CD14-positive monocyte (primary cell): ENCODE data around the gene UBA1. TPM values are rescaled to one million over a fixed set of nuclear protein-coding genes. Genes with fewer than 3 reads are reported as not detected.
A peak's percentile ranks its signal among the peaks of the same experiment; 100 is the strongest.

ENCODE experiments used
- DNase-seq, 3 donors: peaks; one replicate each; pipeline ENCODE4 v3.0.0-alpha.2; 2011 to 2022
- H2AFZ ChIP-seq: 2 replicates; pipeline ENCODE4 v1.6.0; 2012; ENCODE audit warnings: mild to moderate bottlenecking, low read depth, low read length, inconsistent platforms; ENCODE audit not compliant: insufficient read depth, poor library complexity, severe bottlenecking
- H3K27ac ChIP-seq, 2 donors: 1 replicate in 1 of 2; 2 replicates in 1 of 2; pipeline ENCODE4 v1.5.1; 2012 to 2013; ENCODE audit warnings: low read length in 2 of 2, control low read depth in 1 of 2, inconsistent platforms in 1 of 2, low read depth in 1 of 2, mild to moderate bottlenecking in 1 of 2
- H3K27me3 ChIP-seq, 2 donors: one replicate each; pipeline versions ENCODE4 v1.6.0 to v1.6.1; 2011 to 2013; ENCODE audit warnings: low read length in 2 of 2; ENCODE audit not compliant: control insufficient read depth in 2 of 2, insufficient read depth in 2 of 2
- H3K36me3 ChIP-seq, 2 donors: replicated peaks in 1 of 2; 1 replicate in 1 of 2; 2 replicates in 1 of 2; pipeline versions ENCODE4 v1.5.1 to v1.6.1; 2012 to 2013; ENCODE audit warnings: low read length in 2 of 2, control low read depth in 1 of 2, inconsistent platforms in 1 of 2, mild to moderate bottlenecking in 1 of 2; ENCODE audit not compliant: insufficient read depth in 2 of 2, control insufficient read depth in 1 of 2
- H3K4me1 ChIP-seq, 2 donors: 1 replicate in 1 of 2; 2 replicates in 1 of 2; pipeline versions ENCODE4 v1.5.1 to v1.6.1; 2012 to 2013; ENCODE audit warnings: low read length in 2 of 2, control low read depth in 1 of 2, inconsistent platforms in 1 of 2, mild to moderate bottlenecking in 1 of 2, moderate library complexity in 1 of 2; ENCODE audit not compliant: insufficient read depth in 2 of 2, control insufficient read depth in 1 of 2
- H3K4me2 ChIP-seq: replicated peaks from 2 replicates; pipeline ENCODE3; 2012; ENCODE audit warnings: low read length, moderate library complexity, mild to moderate bottlenecking; ENCODE audit not compliant: poor library complexity, severe bottlenecking; ENCODE audit errors: extremely low read depth
- H3K4me3 ChIP-seq, 3 experiments: fragments of 200-600 bp in 1 of 3; sonication (generic) in 1 of 3; replicated peaks in 1 of 3; 1 replicate in 2 of 3; 2 replicates in 1 of 3; pipeline ENCODE4 v1.5.1; 2011 to 2013; ENCODE audit warnings: low read length in 3 of 3, mild to moderate bottlenecking in 3 of 3, control low read depth in 2 of 3, low read depth in 2 of 3, inconsistent platforms in 1 of 3, moderate library complexity in 1 of 3
- H3K79me2 ChIP-seq: 2 replicates; pipeline ENCODE4 v1.6.0; 2012; ENCODE audit warnings: mild to moderate bottlenecking, control low read depth, inconsistent platforms, low read length, moderate library complexity; ENCODE audit not compliant: insufficient read depth
- H3K9ac ChIP-seq: 2 replicates; pipeline ENCODE4 v1.6.0; 2017; ENCODE audit warnings: low read length, mild to moderate bottlenecking; ENCODE audit not compliant: insufficient read depth, poor library complexity, severe bottlenecking
- H3K9me3 ChIP-seq, 2 donors: replicated peaks in 1 of 2; 1 replicate in 1 of 2; 2 replicates in 1 of 2; pipeline versions ENCODE4 v1.5.1 to v1.6.1; 2012 to 2013; ENCODE audit warnings: low read length in 2 of 2, control low read depth in 1 of 2; ENCODE audit not compliant: control insufficient read depth in 1 of 2, insufficient read depth in 1 of 2
- H4K20me1 ChIP-seq: 2 replicates; pipeline ENCODE4 v1.6.0; 2012; ENCODE audit warnings: mild to moderate bottlenecking, low read length, control low read depth, moderate library complexity; ENCODE audit not compliant: insufficient read depth
- H3K27ac Mint-ChIP-seq, 7 donors: one replicate each; pipeline ENCODE4 v1.8.0; 2020; ENCODE audit warnings: mild to moderate bottlenecking in 7 of 7, mixed read lengths in 7 of 7, moderate library complexity in 6 of 7, inconsistent platforms in 2 of 7
- H3K27me3 Mint-ChIP-seq, 3 donors: one replicate each; pipeline ENCODE4 v1.8.0; 2021 to 2022; ENCODE audit warnings: low read depth in 3 of 3, mild to moderate bottlenecking in 3 of 3, mixed read lengths in 3 of 3, moderate library complexity in 3 of 3, inconsistent platforms in 1 of 3
- H3K36me3 Mint-ChIP-seq, 2 donors: one replicate each; pipeline ENCODE4 v1.8.0; 2020; ENCODE audit warnings: mixed read lengths in 2 of 2, inconsistent platforms in 1 of 2, mild to moderate bottlenecking in 1 of 2
- H3K4me1 Mint-ChIP-seq: one replicate; pipeline ENCODE4 v1.8.0; 2020; ENCODE audit warnings: mild to moderate bottlenecking, mixed read lengths
- H3K4me3 Mint-ChIP-seq, 2 donors: one replicate each; pipeline ENCODE4 v1.8.0; 2020; ENCODE audit warnings: mild to moderate bottlenecking in 2 of 2, mixed read lengths in 2 of 2, moderate library complexity in 1 of 2
- H3K9me3 Mint-ChIP-seq, 7 donors: one replicate each; pipeline ENCODE4 v1.8.0; 2020 to 2022; ENCODE audit warnings: mixed read lengths in 7 of 7, mild to moderate bottlenecking in 6 of 7, moderate library complexity in 6 of 7, inconsistent platforms in 2 of 7
- WGBS: methylation state at CpG from one replicate; pipeline ENCODE4 v1.1.5; 2013; ENCODE audit warnings: missing lambda C conversion rate; ENCODE audit not compliant: insufficient coverage; 5-methylcytosine and 5-hydroxymethylcytosine counted together
- intact Hi-C, 2 donors: fragments of 100-400 bp; cut with micrococcal nuclease; formaldehyde crosslinking; loops; one replicate each; pipeline versions ENCODE4 v1.15.0 to v1.15.1; 2023
- polyA plus RNA-seq, 3 donors: library from polyadenylated mRNA; depleted of rRNA in 1 of 3; unstranded in 2 of 3; stranded (reverse) in 1 of 3; fragments of 300-500 nt in 2 of 3; fragments of >200 nt in 1 of 3; fragmentation: Illumina TruSeq in 2 of 3; gene quantifications; 1 replicate in 2 of 3; 2 replicates in 1 of 3; pipeline ENCODE4 v1.2.3, GENCODE V29; 2012 to 2021
- TF ChIP-seq, protein P1 (sequence below): fragments of 200-600 bp; IDR thresholded peaks from one replicate; pipeline ENCODE4 v1.8.0; 2022; ENCODE audit warnings: antibody characterized with exemption, mild to moderate bottlenecking

UBA1 gene
- polyA plus RNA-seq, 3 donors: 125 to 157 (median 150) TPM

GRCh38 chrX:47222751-47223350 lies 29.2 kb downstream of the UBA1 start:
- Histone ChIP-seq H3K27ac (no peak overlapping the region), H3K4me2 (no peak overlapping the region), H3K4me1 (peaks cover 18 to 26% of the 10 kb centered on the region in 2 donors), H3K4me3 (no peak overlapping the region), H3K9ac (no peak overlapping the region), H3K9me3 (no peaks in the 10 kb centered on the region), H3K36me3 (peaks cover 43 to 57% of the 10 kb centered on the region in 2 donors), H2AFZ (no peak overlapping the region), H3K79me2 (peaks cover 37% of the 10 kb centered on the region), H3K27me3 (no peaks in the 10 kb centered on the region), H4K20me1 (peaks cover 53% of the 10 kb centered on the region)
- TF ChIP-seq, protein P1, sequence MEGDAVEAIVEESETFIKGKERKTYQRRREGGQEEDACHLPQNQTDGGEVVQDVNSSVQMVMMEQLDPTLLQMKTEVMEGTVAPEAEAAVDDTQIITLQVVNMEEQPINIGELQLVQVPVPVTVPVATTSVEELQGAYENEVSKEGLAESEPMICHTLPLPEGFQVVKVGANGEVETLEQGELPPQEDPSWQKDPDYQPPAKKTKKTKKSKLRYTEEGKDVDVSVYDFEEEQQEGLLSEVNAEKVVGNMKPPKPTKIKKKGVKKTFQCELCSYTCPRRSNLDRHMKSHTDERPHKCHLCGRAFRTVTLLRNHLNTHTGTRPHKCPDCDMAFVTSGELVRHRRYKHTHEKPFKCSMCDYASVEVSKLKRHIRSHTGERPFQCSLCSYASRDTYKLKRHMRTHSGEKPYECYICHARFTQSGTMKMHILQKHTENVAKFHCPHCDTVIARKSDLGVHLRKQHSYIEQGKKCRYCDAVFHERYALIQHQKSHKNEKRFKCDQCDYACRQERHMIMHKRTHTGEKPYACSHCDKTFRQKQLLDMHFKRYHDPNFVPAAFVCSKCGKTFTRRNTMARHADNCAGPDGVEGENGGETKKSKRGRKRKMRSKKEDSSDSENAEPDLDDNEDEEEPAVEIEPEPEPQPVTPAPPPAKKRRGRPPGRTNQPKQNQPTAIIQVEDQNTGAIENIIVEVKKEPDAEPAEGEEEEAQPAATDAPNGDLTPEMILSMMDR: no peak
- Mint-ChIP-seq H3K9me3 (peaks cover 0 to 13% (median 0%) of the 10 kb centered on the region in 7 donors), H3K27me3 (peaks cover 0 to 29% (median 0%) of the 10 kb centered on the region in 3 donors), H3K36me3 (peaks cover 42 to 57% of the 10 kb centered on the region in 2 donors), H3K27ac (peak overlapping the region in 1 of 7 donors; percentile 51), H3K4me1 (peaks cover 29% of the 10 kb centered on the region), H3K4me3 (no peak overlapping the region)
- no peak for DNase-seq
- intact Hi-C loops: no loop called here
- WGBS: 100% methylated on average over 1 of the region's 10 CpGs

GRCh38 chrX:47223476-47224250 lies 30.0 kb downstream of the UBA1 start:
- Histone ChIP-seq H3K27ac (no peak overlapping the region), H3K9ac (no peak overlapping the region), H3K4me3 (no peak overlapping the region), H3K4me2 (no peak overlapping the region), H4K20me1 (peaks cover 53% of the 10 kb centered on the region), H2AFZ (no peak overlapping the region), H3K79me2 (peaks cover 36% of the 10 kb centered on the region), H3K27me3 (no peaks in the 10 kb centered on the region), H3K4me1 (peaks cover 18 to 26% of the 10 kb centered on the region in 2 donors), H3K36me3 (peaks cover 43 to 64% of the 10 kb centered on the region in 2 donors), H3K9me3 (no peaks in the 10 kb centered on the region)
- TF ChIP-seq, protein P1: no peak
- 98% methylated on average over 6 of the region's 13 CpGs for WGBS
- Mint-ChIP-seq H3K9me3 (peaks cover 0 to 10% (median 0%) of the 10 kb centered on the region in 7 donors), H3K4me1 (peaks cover 29% of the 10 kb centered on the region), H3K36me3 (peaks cover 48 to 65% of the 10 kb centered on the region in 2 donors), H3K27ac (peak overlapping the region in 2 of 7 donors; percentile 15 to 27), H3K4me3 (no peak overlapping the region), H3K27me3 (peaks cover 0 to 33% (median 0%) of the 10 kb centered on the region in 3 donors)
- intact Hi-C loops: no loop called here
- DNase-seq: no peak
